ENCODE data around the gene TUBB1.

DNA sequence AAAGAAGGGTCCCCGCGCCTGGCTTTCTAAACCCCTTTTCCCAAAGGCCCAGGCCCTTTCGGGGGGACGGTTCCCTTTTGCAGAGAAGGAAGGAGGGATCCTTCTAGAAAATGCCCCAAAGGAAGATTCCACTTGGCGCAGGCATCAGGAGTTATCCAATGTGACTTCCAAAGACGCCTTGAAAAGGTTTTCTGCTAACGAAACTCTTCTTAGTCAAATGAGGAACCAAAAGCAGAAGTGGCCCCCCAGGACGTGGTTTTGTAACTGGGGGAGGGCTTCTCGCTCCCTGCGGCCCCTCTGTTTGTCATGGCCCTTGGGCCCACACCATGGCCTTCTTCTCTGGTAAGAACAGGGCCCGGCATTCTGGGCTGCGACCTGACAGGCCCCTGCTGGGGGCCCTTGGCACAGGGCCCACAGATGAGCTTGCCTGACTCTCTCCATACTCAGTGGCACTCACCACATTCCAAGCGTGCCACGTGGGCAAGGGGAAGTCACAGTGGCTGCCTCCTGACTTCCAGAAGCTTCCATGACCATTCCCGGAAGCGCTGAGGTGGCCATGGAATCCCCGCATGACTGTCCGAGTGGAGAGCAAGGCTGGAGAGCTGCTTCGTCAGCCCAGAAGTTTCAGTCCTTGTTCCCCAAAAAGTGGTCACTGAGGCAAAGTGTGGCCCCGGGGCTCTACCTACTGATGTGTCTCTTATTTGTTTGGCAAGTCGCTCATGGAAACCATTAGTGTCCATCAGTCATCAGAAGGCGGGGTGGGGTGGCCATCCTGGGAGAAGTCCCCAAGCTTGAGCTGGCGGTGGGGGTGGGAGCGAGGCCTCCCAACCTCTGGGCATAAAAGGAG, 11.3 kb upstream of the TUBB1 start:
- no peak for TF ChIP-seq EZH2 (IDR thresholded peaks at IDR 0.05; ENCODE audit: insufficient read depth, low read length)
- TF ChIP-seq, protein P1, sequence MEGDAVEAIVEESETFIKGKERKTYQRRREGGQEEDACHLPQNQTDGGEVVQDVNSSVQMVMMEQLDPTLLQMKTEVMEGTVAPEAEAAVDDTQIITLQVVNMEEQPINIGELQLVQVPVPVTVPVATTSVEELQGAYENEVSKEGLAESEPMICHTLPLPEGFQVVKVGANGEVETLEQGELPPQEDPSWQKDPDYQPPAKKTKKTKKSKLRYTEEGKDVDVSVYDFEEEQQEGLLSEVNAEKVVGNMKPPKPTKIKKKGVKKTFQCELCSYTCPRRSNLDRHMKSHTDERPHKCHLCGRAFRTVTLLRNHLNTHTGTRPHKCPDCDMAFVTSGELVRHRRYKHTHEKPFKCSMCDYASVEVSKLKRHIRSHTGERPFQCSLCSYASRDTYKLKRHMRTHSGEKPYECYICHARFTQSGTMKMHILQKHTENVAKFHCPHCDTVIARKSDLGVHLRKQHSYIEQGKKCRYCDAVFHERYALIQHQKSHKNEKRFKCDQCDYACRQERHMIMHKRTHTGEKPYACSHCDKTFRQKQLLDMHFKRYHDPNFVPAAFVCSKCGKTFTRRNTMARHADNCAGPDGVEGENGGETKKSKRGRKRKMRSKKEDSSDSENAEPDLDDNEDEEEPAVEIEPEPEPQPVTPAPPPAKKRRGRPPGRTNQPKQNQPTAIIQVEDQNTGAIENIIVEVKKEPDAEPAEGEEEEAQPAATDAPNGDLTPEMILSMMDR (IDR thresholded peaks at IDR 0.05; ENCODE audit: insufficient read depth, low read depth, low read length) = no peak

Data from astrocyte (in vitro differentiated cells and primary cell).